Measurements from ENCODE around the gene ZNF436. TPM values are rescaled to one million over a fixed set of nuclear protein-coding genes. Genes with fewer than 3 reads are reported as not detected.

Gene ZNF436
- total RNA-seq, 3 donors from 2014 or later (not counting 1 experiment from before 2014, with no cell fraction given) = 4.5 to 7.8 (median 5.7) TPM

DNA sequence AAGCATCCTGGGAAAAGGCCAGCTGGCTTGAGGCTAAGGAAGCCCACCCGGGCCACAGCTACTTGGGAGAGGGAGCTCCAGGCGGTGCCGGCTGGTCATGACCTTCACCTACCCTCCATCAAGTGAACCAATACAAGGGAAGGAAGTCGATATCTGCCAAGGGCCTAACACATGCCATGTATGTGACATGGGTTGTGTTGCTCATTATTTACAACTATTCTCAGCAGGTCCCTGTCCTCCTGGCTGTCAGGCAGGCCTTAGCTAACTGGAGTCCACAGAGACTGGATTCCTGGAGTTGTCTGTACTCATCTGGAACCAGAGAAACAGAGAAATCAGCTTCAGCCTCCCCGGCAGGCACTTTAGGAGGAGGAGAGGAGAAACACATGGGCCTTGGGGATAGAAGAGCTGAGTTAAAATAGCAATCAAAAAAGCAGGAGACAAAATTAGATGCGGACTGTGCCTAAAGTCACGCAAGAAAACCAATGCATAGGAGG is 39.2 kb upstream of the ZNF436 start:
- 99% methylated on average over 4 of the region's 7 CpGs for WGBS (ENCODE audit: insufficient coverage)
- H3K27ac Mint-ChIP-seq = no peak overlapping the region
- TF ChIP-seq, protein P1, sequence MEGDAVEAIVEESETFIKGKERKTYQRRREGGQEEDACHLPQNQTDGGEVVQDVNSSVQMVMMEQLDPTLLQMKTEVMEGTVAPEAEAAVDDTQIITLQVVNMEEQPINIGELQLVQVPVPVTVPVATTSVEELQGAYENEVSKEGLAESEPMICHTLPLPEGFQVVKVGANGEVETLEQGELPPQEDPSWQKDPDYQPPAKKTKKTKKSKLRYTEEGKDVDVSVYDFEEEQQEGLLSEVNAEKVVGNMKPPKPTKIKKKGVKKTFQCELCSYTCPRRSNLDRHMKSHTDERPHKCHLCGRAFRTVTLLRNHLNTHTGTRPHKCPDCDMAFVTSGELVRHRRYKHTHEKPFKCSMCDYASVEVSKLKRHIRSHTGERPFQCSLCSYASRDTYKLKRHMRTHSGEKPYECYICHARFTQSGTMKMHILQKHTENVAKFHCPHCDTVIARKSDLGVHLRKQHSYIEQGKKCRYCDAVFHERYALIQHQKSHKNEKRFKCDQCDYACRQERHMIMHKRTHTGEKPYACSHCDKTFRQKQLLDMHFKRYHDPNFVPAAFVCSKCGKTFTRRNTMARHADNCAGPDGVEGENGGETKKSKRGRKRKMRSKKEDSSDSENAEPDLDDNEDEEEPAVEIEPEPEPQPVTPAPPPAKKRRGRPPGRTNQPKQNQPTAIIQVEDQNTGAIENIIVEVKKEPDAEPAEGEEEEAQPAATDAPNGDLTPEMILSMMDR (IDR thresholded peaks at IDR 0.05) = no peak
- peaks cover 0 to 2% of the 10 kb centered on the region in 2 donors for H3K27me3 Mint-ChIP-seq (ENCODE audit: low read depth in 2 of 2)
- Histone ChIP-seq H3K27me3 (ENCODE audit: control insufficient read depth, insufficient read depth, low read length) (no peaks in the 10 kb centered on the region), H3K9me3 (ENCODE audit: control insufficient read depth, insufficient read depth, low read length) (no peaks in the 10 kb centered on the region), H3K27ac (ENCODE audit: low read length) (no peak overlapping the region), H3K36me3 (ENCODE audit: control insufficient read depth, insufficient read depth, low read length) (no peaks in the 10 kb centered on the region), H3K4me1 (ENCODE audit: control insufficient read depth, insufficient read depth, low read length) (peaks cover 3% of the 10 kb centered on the region), H3K4me3 (ENCODE audit: low read length) (no peak overlapping the region)
- H3K4me1 Mint-ChIP-seq = peaks cover 0 to 6% of the 10 kb centered on the region in 2 donors
- no peaks in the 10 kb centered on the region for H3K36me3 Mint-ChIP-seq
- ATAC-seq (no peak), DNase-seq (no peak)
- no peaks in the 10 kb centered on the region for H3K9me3 Mint-ChIP-seq
- intact Hi-C loops (cut with micrococcal nuclease) = no loop called here
- no peak overlapping the region for H3K4me3 Mint-ChIP-seq

DNA sequence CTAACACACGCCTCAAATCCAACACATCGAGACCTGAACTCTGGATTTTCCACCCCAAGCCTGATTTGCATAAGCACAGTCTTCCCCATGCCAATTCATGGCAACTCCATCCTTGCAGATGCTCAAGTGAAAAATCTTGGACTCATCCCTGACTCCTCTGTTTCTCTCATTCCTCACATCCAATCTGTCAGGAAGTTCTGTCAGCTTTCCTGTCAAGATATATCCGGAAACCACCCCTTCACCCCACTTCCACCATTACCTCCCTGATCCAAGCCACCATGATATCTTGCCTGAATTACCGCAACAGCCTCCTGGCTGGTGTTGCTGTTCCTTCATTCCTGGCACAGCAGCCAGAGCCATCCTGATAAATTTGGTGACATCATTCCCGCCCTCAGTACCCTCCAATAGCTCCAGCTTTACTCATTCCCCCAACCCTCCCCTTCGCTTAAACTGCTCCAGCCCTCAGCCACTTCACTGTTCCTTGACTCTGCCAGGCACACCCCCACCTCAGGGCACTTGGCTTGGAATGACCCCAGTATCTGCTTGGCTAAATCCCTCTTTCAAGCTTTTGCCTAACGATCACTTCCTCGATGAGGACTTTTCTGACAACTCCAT is 37.5 kb upstream of the ZNF436 start:
- Histone ChIP-seq H3K4me1 (ENCODE audit: control insufficient read depth, insufficient read depth, low read length) (peaks cover 6% of the 10 kb centered on the region), H3K27me3 (ENCODE audit: control insufficient read depth, insufficient read depth, low read length) (no peaks in the 10 kb centered on the region), H3K36me3 (ENCODE audit: control insufficient read depth, insufficient read depth, low read length) (no peaks in the 10 kb centered on the region), H3K4me3 (ENCODE audit: low read length) (no peak overlapping the region), H3K9me3 (ENCODE audit: control insufficient read depth, insufficient read depth, low read length) (no peaks in the 10 kb centered on the region), H3K27ac (ENCODE audit: low read length) (no peak overlapping the region)
- H3K27me3 Mint-ChIP-seq (ENCODE audit: low read depth in 2 of 2) = peaks cover 0 to 2% of the 10 kb centered on the region in 2 donors
- 88% methylated on average over 8 of the region's 8 CpGs for WGBS (ENCODE audit: insufficient coverage)
- ATAC-seq (no peak), DNase-seq (no peak)
- no peaks in the 10 kb centered on the region for H3K9me3 Mint-ChIP-seq
- H3K36me3 Mint-ChIP-seq = no peaks in the 10 kb centered on the region
- no peak overlapping the region for H3K27ac Mint-ChIP-seq
- TF ChIP-seq, protein P1 (IDR thresholded peaks at IDR 0.05) = no peak
- H3K4me3 Mint-ChIP-seq = no peak overlapping the region
- peaks cover 0 to 6% of the 10 kb centered on the region in 2 donors for H3K4me1 Mint-ChIP-seq
- intact Hi-C loops (cut with micrococcal nuclease) = no loop called here

DNA sequence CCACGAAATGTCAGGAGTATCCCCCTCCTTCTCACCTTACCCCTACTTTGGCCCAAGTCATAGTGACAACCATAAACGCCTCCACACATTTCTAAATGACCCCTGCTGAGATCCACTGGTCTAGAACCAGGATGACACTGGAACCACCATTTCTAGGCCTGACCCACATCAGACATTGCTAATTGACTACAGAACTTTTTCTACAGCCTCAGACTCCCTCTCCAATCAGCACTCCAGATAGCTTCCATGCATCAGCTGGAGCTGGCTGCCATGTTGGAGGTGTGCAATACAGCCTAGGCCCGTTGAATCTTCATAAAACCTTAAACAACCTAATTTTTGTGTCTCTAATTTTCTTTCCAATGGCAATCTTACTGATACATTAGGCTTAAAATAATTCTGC is 36.3 kb upstream of the ZNF436 start:
- no peaks in the 10 kb centered on the region for H3K9me3 Mint-ChIP-seq
- H3K36me3 ChIP-seq (ENCODE audit: control insufficient read depth, insufficient read depth, low read length) = no peaks in the 10 kb centered on the region
- ATAC-seq (no peak), DNase-seq (no peak)
- peaks cover 0 to 6% of the 10 kb centered on the region in 2 donors for H3K4me1 Mint-ChIP-seq
- H3K27me3 ChIP-seq (ENCODE audit: control insufficient read depth, insufficient read depth, low read length) = no peaks in the 10 kb centered on the region
- H3K36me3 Mint-ChIP-seq = no peaks in the 10 kb centered on the region
- WGBS (ENCODE audit: insufficient coverage) = 84% methylated on average over 3 of the region's 3 CpGs
- H3K4me3 ChIP-seq (ENCODE audit: low read length) = no peak overlapping the region
- intact Hi-C loops (cut with micrococcal nuclease) = loop anchor here (2.0 kb wide), 2 partner anchors 63 to 429 kb away; no protein-coding TSS in a partner anchor
- no peak overlapping the region for H3K27ac Mint-ChIP-seq
- H3K27ac ChIP-seq (ENCODE audit: low read length) = no peak overlapping the region
- H3K4me3 Mint-ChIP-seq = no peak overlapping the region
- peaks cover 0 to 2% of the 10 kb centered on the region in 2 donors for H3K27me3 Mint-ChIP-seq (ENCODE audit: low read depth in 2 of 2)
- no peaks in the 10 kb centered on the region for H3K9me3 ChIP-seq (ENCODE audit: control insufficient read depth, insufficient read depth, low read length)
- TF ChIP-seq, protein P1 (IDR thresholded peaks at IDR 0.05) = no peak
- H3K4me1 ChIP-seq (ENCODE audit: control insufficient read depth, insufficient read depth, low read length) = peaks cover 6% of the 10 kb centered on the region

Measured in natural killer cell (primary cell).